HG03521 (cell line): ENCODE measurements around the gene AMPH.
"Not testable (repeated sequence)": the region's sequence is repeated elsewhere in the genome, so short reads cannot be mapped to it uniquely, and the experiment has no call there.

Source experiments
- ATAC-seq: cut with Tn5 transposase; IDR thresholded peaks from one replicate; pipeline ENCODE4 v1.9.1; 2021; ENCODE audit warnings: mild to moderate bottlenecking, moderate library complexity; ENCODE audit not compliant: unreplicated experiment

Gene AMPH

DNA sequence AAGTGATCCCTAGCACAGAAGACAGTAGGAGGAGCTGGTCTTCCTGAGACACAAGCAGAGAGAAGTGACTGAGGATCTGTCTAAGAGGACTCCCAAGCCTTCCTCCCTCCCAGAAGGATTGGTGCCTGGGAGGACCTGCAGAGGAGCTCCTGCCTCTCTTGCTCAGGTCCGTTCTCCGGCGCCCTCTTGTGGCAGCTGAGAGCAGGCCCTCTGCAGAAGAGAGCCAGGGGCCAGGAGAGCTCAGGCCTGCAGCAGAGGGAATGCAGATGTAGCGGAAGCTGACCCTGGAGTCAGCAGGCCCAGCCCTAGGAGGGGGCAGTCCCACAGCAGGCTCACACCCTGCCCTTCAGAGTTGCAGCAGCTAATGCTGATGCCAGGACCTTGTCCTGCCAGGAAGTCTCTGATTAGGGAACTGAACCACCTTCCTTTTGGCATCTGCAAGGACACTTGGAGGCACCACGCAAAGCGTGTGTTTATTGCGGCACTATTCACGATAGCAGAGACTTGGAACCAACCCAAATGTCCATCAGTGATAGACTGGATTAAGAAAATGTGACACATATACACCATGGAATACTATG, 276.8 kb downstream of the AMPH start:
- ATAC-seq, result not testable (repeated sequence)

DNA sequence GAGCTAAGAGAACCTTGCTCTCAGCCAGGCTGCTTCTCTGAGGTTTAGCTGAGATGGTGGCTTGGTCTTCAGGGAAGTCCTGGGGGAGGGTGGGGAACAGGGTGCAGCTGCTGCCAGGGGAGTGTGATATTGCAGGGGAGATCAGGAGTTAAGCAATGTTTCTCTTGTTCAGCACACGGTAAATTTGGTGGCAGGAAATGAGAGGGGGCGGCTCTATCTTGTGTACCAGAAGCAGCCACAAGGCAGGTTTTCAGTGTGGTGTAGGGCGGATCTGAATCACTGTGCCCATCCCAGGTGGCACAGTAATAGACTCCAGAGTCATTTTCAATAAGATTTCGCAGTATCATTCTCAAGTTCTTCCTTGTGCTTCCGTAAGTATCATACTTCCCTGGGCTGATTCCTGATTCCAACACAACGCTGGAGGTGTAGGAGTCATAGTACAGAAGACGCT, 277.7 kb downstream of the AMPH start:
- ATAC-seq, result not testable (repeated sequence)

- ATAC-seq, result no peak
Measured at GRCh38 chr7:38351601-38352000, 279.6 kb downstream of the AMPH start.

DNA sequence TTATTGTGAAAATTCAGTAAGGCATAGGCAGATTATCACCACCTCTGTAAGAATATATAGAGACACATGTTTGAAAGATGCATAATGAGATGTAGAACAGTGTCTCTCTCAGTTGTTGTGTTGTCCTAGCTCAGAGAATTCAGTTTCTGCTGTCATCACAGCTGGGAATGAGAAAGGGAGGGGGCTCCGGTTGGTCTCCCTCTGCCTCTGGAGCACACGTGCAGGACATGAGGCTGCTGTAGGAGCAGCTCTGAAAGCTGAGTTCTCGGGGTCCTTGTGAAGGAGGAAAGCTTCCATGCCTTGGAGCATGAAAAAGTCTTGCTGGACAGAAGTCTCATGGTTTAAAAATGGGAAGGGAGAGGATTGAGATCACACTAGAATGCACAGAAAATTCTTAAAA, 280.4 kb downstream of the AMPH start:
- ATAC-seq, result not testable (repeated sequence)

DNA sequence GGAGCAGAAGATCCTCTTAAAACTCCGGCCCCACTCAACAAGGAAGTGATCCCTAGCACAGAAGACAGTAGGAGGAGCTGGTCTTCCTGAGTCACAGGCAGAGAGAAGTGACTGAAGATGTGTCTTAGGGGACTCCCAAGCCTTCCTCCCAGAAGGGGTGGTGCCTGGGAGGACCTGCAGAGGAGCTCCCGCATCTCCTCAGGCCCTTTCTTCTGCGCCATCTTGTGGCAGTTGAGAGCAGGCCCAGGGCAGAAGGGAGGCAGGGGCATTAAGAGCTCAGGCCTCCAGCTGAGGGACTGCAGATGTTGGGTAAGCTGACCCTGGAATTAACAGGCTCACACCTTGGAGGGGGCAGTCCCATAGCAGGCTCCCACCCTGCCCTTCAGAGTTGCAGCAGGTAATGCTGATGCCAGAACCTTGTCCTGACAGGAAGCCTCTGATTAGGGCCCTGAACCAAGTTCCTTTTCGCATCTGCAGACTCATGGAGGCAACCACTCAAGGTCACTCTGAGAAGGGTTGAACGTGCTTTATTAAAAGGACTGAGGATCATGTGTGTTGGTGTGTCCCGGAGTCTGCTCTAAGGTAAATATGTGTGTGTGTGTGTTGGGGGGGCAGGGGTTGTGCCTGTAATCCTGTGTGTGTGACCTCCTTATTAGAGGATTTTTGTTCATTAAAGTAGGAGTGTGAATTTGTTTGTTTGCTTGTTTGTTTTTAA, 281.1 kb downstream of the AMPH start:
- peak; percentile 58 for ATAC-seq

DNA sequence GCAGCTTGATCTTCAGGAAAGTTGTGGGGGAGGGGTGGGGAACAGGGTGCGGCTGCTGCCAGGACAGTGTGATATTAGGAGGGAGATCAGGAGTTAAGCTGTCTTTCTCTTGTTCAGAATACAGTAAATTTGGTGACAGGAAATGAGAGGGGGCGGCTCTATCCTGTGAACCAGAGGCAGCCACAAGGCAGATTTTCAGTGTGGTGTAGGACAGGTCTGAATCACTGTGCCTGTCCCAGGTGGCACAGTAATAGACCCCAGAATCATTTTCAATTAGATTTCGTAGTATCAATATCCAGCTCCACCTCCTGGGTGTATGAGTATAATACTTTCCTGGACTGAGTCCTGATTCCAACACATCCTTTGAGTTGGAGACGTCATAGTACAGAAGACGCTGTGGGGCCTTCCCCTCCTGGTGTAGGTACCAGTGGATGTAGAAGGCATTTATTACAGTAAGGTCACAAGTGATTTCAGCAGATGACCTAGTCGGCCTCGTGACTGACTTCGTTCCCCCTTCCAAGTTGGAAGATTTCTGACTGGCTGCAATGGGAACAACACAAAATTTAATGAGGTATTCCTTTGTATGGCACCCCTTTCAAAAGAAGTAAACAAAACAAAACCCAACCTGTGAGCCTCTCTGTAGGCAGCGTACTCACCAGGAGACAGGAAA, 281.9 kb downstream of the AMPH start:
- not testable (repeated sequence) for ATAC-seq

- peak; percentile 60 for ATAC-seq
Measured at GRCh38 chr7:38345299-38346172, 285.6 kb downstream of the AMPH start.

- ATAC-seq, result not testable (repeated sequence)
Measured at GRCh38 chr7:38344741-38345140, 286.4 kb downstream of the AMPH start.

DNA sequence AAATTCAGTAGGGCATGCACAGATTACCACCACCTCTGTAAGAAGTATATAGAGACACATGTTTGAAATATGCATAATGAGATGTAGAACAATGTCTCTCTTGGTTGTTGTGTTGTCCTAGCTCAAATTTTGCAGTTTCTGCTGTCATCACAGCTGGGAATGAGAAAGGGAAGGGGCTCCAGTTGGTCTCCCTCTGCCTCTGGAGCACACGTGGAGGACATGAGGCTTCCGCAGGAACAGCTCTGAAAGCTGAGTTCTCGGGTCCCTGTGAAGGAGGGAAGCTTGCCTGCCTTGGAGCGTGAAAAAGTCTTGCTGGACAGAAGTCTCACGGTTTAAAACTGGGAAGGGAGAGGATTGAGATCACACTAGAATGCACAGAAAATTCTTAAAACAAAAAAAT, 289.0 kb downstream of the AMPH start:
- not testable (repeated sequence) for ATAC-seq

DNA sequence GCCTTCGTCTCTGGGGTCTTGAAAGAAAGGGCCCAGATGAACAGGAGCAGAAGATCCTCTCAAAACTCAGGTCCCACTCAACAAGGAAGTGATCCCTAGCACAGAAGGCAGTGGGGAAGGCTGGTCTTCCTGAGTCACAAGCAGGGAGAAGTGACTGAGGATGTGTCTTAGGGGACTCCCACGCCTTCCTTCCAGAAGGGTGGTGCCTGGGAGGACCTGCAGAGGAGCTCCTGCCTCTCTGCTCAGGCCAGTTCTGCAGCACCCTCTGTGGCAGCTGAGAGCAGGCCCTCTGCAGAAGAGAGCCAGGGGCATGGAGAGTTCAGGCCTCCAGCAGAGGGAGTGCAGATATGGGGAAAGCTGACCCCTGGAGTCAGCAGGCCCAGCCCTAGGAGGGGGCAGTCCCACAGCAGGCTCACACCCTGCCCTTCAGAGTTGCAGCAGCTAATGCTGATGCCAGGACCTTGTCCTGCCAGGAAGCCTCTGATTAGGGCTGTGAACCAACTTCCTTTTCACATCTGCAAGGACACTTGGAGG, 289.9 kb downstream of the AMPH start:
- ATAC-seq, result peak; percentile 40

DNA sequence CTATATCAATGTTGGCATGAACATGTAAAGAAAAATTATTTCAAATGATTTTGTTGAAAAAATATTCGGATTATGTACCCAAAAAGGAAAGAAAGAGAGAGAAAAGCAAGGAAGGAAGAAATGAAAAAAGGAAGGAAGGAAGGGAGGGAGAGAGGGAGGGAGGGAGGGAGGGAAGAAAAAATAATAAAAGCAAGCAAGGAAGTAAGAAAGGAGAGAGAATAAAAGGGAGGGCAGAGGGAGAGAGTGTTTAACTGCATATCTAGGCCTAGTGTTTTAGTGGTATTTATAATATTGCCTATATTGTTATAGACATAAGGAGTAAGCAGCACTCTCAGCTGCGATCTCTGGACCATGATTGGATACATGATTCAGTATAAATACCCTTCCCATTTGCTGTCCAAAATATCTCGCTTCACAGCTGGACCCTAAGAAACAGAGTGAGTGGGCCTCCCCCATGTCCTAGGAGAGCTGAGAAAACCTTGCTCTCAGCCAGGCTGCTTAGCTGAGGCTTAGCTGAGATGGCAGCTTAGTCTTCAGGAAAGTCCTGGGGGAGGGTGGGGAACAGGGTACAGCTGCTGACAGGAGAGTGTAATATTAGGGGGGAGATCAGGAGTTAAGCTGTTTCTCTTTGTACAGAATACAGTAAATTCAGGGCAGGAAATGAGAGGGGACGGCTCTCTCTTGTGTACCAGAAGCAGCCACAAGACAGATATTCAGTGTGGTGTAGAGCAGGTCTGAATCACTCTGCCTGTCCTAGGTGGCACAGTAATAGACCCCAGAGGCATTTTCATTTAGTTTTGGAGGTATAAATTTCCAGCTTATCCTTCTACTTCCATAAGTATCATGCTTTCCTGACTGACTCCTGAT, 291.0 kb downstream of the AMPH start:
- no peak for ATAC-seq

DNA sequence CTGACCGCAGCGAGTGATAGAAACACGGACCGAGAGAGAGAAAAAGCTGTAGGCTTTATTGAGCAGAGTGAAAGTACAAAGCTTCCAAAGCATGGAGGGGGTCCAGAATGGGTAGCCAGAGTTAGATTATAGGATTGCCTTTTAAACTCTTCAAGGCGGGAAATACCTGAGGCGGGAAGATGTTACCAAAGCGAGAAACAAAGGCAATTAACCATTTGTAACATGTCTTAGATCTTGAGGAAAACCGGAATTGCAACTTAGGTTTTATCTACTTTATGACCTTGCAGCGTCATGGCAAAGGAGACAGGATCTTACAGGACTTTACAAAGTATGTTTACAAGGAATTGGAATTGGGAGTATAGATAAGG, 295.0 kb downstream of the AMPH start:
- not testable (repeated sequence) for ATAC-seq

DNA sequence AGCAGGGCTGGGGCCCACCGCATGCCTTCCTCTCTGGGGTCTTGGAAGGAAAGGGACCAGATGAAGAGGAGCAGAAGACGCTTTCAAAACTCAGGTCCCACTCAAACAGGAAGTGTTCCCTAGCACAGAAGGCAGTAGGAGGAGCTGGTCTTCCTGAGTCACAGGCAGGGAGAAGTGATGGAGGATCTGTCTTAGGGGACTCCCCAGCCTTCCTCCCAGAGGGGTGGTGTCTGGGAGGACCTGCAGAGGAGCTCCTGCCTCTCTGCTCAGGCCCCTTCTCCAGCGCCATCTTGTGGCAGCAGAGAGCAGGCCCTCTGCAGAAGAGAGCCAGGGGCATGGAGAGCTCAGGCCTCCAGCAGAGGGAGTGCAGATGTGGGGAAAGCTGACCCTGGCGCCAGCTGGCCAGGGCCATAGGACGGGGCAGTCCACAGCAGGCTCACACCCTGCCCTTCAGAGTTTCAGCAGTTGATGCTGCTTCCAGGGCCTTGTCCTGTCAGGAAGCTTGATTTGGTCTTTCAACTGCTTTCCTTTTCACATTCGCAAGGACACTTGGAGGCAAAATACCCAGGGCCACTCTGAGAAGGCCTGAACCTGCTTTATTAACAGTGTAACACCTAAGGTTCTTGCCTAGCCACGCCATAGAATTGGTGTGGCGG, 295.6 kb downstream of the AMPH start:
- peak; percentile 97 for ATAC-seq

DNA sequence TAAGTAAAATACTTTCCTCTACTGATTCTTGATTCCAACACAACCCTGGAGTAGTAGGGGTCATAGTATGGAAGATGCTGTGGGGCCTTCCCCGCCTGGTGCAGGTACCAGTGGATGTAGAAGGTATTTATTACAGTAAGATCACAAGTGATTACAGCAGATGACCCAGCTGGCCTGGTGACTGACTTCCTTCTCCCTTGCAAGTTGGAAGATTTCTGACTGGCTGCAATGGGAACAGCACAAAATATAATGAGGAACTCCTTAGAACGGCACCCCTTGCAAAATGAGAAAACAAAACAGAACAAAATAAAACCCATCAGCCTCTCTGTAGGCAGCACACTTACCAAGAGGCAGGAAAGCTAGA, 296.1 kb downstream of the AMPH start:
- no peak for ATAC-seq

DNA sequence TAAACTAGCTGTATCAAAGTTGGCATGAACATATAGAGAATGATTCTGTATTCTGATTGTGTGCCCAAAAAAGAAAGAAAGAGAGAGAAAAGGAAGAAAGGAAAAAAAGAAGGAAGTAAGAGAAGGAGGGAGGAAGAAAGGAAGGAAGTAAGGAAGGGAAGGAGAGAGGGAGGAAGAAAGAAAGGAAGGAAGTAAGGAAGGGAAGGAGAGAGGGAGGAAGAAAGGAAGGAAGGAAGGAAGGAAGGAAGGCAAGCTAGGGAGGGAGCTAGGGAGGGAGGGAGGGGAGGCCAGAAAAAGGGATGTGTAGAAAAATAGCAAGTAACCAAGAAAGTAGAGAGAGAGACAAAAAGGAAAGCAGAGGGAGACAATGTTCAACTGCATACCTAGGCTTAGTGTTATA, 297.0 kb downstream of the AMPH start:
- ATAC-seq, result no peak
